ENCODE results near the gene CHAF1B.

DNA sequence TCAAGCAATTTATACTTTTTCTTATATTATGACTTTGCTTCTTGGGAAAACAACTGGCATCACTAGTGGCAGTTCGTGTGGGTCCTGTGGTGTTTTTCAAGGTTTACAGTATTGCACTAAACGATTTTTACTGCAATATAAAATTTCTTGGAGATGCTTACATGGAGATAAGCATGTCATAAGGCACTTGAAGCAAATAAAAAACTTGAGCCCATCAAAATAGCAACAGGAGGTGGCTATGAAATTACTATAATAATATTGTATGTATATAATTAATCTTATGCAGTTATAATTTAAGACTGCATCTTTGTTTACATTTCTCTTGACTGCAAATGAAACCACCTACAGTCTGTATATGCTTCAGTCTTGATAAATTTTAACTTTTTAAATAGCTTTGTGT is 29.3 kb upstream of the CHAF1B start:
- TF ChIP-seq CTCF (IDR thresholded peaks at IDR 0.05) (no peak), POLR2A (IDR thresholded peaks at IDR 0.05) (no peak)

All from adrenal gland (tissue), 5 donors.